Endothelial cell of umbilical vein (primary cell): ENCODE data around the gene LRP1-AS.

Source experiments
- FOS ChIP-seq: IDR thresholded peaks from 2 replicates; pipeline ENCODE4 v1.6.1; 2011; ENCODE audit warnings: mild to moderate bottlenecking, low read length, moderate library complexity, borderline replicate concordance; ENCODE audit not compliant: insufficient read depth
- JUN ChIP-seq: IDR thresholded peaks from 2 replicates; pipeline ENCODE4 v1.6.1; 2011; ENCODE audit warnings: borderline replicate concordance, low read depth; ENCODE audit not compliant: insufficient read length, insufficient read depth
- POLR2A ChIP-seq: IDR thresholded peaks from 2 replicates; pipeline ENCODE4 v1.6.1; 2012; ENCODE audit warnings: low read depth, mild to moderate bottlenecking, control low read depth, low read length
- POLR2AphosphoS5 ChIP-seq: IDR thresholded peaks from 2 replicates; pipeline ENCODE4 v1.6.1; 2012; ENCODE audit warnings: low read depth, mild to moderate bottlenecking, control low read depth, low read length, moderate library complexity; ENCODE audit not compliant: insufficient read depth
- TF ChIP-seq, protein P1 (sequence below), 2 donors: IDR thresholded peaks; 1 replicate in 1 of 2; 2 replicates in 1 of 2; pipeline ENCODE4 v1.5.1; 2011; ENCODE audit warnings: low read length in 2 of 2, mild to moderate bottlenecking in 2 of 2, moderate library complexity in 2 of 2, control low read depth in 1 of 2, inconsistent platforms in 1 of 2, low read depth in 1 of 2; ENCODE audit not compliant: insufficient read depth in 1 of 2; ENCODE audit errors: extremely low read depth in 1 of 2
- TF ChIP-seq, protein P2 (sequence below): IDR thresholded peaks from 2 replicates; pipeline ENCODE4 v1.6.1; 2011; ENCODE audit not compliant: insufficient read depth, insufficient read length

DNA sequence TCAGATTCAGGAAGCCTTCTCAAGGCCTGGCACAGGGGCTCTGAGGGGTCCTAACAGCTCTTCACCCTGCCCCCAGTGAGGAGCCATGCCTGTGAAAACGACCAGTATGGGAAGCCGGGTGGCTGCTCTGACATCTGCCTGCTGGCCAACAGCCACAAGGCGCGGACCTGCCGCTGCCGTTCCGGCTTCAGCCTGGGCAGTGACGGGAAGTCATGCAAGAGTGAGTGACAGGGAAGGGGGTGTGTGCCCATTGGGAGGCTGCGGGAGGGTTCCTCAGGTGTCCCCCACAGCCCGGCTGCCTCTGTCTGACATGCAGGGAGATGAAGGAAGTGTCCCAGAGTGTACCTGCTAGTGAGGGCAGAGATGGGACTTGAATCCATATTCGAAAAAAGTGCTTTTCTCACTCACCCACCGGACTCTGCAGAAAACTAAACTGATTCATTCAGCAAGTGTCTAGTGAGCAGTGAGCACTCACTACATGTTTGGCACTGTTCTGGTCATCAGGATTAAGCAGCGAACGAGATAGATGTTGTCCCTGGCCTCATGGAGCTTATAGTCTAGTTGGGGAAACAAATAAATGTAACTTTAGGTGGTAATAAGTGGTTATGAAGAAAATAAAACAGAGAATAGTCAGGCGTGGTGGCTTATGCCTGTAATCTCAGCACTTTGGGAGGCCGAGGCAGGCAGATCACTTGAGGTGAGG is 9.4 kb upstream of the LRP1-AS start:
- TF ChIP-seq POLR2AphosphoS5: no peak
- TF ChIP-seq POLR2A: no peak
- TF ChIP-seq, protein P1, sequence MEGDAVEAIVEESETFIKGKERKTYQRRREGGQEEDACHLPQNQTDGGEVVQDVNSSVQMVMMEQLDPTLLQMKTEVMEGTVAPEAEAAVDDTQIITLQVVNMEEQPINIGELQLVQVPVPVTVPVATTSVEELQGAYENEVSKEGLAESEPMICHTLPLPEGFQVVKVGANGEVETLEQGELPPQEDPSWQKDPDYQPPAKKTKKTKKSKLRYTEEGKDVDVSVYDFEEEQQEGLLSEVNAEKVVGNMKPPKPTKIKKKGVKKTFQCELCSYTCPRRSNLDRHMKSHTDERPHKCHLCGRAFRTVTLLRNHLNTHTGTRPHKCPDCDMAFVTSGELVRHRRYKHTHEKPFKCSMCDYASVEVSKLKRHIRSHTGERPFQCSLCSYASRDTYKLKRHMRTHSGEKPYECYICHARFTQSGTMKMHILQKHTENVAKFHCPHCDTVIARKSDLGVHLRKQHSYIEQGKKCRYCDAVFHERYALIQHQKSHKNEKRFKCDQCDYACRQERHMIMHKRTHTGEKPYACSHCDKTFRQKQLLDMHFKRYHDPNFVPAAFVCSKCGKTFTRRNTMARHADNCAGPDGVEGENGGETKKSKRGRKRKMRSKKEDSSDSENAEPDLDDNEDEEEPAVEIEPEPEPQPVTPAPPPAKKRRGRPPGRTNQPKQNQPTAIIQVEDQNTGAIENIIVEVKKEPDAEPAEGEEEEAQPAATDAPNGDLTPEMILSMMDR (IDR thresholded peaks at IDR 0.05; ENCODE audit: extremely low read depth in 1 of 2, insufficient read depth in 1 of 2, low read depth in 1 of 2, low read length in 2 of 2): no peak
- TF ChIP-seq FOS: no peak
- TF ChIP-seq, protein P2, sequence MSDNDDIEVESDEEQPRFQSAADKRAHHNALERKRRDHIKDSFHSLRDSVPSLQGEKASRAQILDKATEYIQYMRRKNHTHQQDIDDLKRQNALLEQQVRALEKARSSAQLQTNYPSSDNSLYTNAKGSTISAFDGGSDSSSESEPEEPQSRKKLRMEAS: no peak
- TF ChIP-seq JUN: no peak
